B cell (primary cell): Measurements from ENCODE around the gene CTSO.

Experiments
- EZH2 ChIP-seq: IDR thresholded peaks from 2 replicates; pipeline ENCODE4 v1.6.1; 2012; ENCODE audit warnings: borderline replicate concordance, low read depth, mild to moderate bottlenecking, moderate library complexity, low read length; ENCODE audit not compliant: insufficient read depth, poor library complexity, severe bottlenecking
- TF ChIP-seq, protein P1 (sequence below): fragments of 200-600 bp; IDR thresholded peaks from one replicate; pipeline ENCODE4 v1.8.0; 2022; ENCODE audit warnings: antibody characterized with exemption, mild to moderate bottlenecking

DNA sequence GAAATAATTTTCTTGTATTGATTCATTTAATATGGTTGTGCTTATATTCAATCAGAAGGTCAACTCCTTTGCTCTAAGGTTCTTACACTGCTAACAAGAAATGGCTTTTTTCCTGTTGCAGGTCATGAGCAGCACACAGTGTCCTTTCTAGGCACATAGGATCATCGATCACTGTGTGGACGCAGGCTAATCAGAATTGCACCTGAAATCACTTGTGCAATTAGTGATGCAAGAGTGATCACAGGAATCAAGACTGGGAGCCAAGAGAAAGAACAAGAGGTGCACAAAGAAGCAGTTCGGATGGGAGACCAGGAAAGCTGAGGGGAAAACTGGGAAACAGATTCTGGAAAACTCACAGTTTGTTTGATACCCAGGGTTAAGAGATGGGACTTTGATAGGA, 29.0 kb downstream of the CTSO start:
- TF ChIP-seq, protein P1, sequence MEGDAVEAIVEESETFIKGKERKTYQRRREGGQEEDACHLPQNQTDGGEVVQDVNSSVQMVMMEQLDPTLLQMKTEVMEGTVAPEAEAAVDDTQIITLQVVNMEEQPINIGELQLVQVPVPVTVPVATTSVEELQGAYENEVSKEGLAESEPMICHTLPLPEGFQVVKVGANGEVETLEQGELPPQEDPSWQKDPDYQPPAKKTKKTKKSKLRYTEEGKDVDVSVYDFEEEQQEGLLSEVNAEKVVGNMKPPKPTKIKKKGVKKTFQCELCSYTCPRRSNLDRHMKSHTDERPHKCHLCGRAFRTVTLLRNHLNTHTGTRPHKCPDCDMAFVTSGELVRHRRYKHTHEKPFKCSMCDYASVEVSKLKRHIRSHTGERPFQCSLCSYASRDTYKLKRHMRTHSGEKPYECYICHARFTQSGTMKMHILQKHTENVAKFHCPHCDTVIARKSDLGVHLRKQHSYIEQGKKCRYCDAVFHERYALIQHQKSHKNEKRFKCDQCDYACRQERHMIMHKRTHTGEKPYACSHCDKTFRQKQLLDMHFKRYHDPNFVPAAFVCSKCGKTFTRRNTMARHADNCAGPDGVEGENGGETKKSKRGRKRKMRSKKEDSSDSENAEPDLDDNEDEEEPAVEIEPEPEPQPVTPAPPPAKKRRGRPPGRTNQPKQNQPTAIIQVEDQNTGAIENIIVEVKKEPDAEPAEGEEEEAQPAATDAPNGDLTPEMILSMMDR, result no peak
- TF ChIP-seq EZH2, result no peak
